NK-92 treated with Interleukin-12 subunit alpha and Interleukin-12 subunit beta, amount 100 ng/mL, for 24 hours (cell line): Measurements from ENCODE around the gene MEF2B.
A peak's percentile ranks its signal among the peaks of the same experiment; 100 is the strongest.
"Not testable (repeated sequence)": the region's sequence is repeated elsewhere in the genome, so short reads cannot be mapped to it uniquely, and the experiment has no call there.

Source experiments
- DNase-seq: peaks from one replicate; lab custom pipeline; 2025; lab: John Stamatoyannopoulos, UW

The MEF2B gene

GRCh38 chr19:19155495-19156219, 14.4 kb downstream of the MEF2B start:
- DNase-seq: no peak

- no peak for DNase-seq
These were observed 15.1 kb downstream of the MEF2B start for GRCh38 chr19:19154768-19155494.

GRCh38 chr19:19152668-19153384, 17.2 kb downstream of the MEF2B start:
- no peak for DNase-seq

- DNase-seq: no peak
These were observed 18.6 kb downstream of the MEF2B start for GRCh38 chr19:19151418-19151817.

GRCh38 chr19:19149435-19149834, 20.6 kb downstream of the MEF2B start:
- no peak for DNase-seq

- DNase-seq: not testable (repeated sequence)
These were observed 21.6 kb downstream of the MEF2B start for GRCh38 chr19:19148504-19148903.

- no peak for DNase-seq
These were observed 22.7 kb downstream of the MEF2B start for GRCh38 chr19:19147344-19147743.

GRCh38 chr19:19146865-19147264, 23.2 kb downstream of the MEF2B start:
- no peak for DNase-seq

- peak; percentile 56 for DNase-seq
These were observed 24.1 kb downstream of the MEF2B start for GRCh38 chr19:19145684-19146608.

- DNase-seq: no peak
These were observed 24.8 kb downstream of the MEF2B start for GRCh38 chr19:19145281-19145680.

GRCh38 chr19:19142347-19142746, 27.7 kb downstream of the MEF2B start:
- DNase-seq: no peak

- DNase-seq: no peak
These were observed 29.6 kb downstream of the MEF2B start for GRCh38 chr19:19140476-19140875.

- no peak for DNase-seq
These were observed 30.2 kb downstream of the MEF2B start for GRCh38 chr19:19139876-19140229.

- peak; percentile 92 for DNase-seq
These were observed 31.7 kb downstream of the MEF2B start, which contains the start of gene TMEM161A for GRCh38 chr19:19138109-19138981. Gene TMEM161A (minus strand): TSS chr19:19138478. CDS start chr19:19138428, 50 bp downstream.

GRCh38 chr19:19137556-19138108, 32.4 kb downstream of the MEF2B start:
- no peak for DNase-seq

GRCh38 chr19:19135713-19136112, 34.4 kb downstream of the MEF2B start:
- DNase-seq: not testable (repeated sequence)

GRCh38 chr19:19134687-19135158, 35.3 kb downstream of the MEF2B start:
- DNase-seq: no peak

- DNase-seq: no peak
These were observed 36.1 kb downstream of the MEF2B start for GRCh38 chr19:19133985-19134384.

- DNase-seq: no peak
These were observed 37.2 kb downstream of the MEF2B start for GRCh38 chr19:19132912-19133311.

- DNase-seq: no peak
These were observed 38.1 kb downstream of the MEF2B start for GRCh38 chr19:19131989-19132388.
